ENCODE data around the gene ZSCAN31. TPM values are rescaled to one million over a fixed set of nuclear protein-coding genes. Genes with fewer than 3 reads are reported as not detected.

Gene ZSCAN31
- total RNA-seq, 4 donors from 2014 or later: 5.6 to 9.2 (median 8.2) TPM

DNA sequence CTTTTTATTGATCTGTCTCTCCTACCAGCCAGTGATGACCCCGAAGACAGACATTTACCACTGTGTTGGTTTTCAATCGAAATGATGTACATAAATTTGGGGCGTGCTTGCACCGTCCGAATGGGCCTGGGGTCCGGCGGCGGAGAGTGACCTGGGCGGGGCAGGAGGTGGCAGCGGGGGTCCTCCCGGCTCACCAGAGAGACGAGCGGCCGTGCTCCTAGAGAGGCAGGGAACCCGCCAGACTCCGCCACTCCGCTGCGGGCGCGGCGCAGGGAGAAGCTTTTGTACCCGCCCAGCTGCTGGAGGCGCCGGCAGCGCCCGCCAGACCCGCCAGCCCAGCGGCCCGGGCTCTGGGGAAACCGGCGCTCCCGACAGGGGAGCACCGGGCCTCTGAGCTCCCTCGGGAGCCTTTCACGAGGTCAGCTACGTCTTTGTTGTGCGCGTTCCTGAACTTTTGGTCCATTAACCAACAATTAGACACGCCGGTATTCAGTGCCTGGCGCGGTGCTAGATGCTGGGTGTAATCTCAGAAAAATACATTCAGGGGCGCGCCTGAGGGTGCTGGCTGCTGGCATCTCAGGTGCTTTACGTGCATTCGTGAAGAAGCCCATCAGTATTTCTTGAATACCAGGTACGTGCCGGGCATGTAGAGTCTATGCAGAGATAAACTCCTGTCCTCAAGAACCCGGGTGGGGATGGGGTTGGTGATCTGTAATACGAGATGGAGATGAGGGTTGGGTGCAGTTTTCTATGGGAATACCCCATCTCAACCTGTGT lies 54.5 kb downstream of the ZSCAN31 start, which contains the start of gene PGBD1:
Gene PGBD1 (plus strand): TSS at position 285 of the 777 bp plus-strand sequence. CDS start 2,242 bp downstream, outside the sequence.
- H3K36me3 ChIP-seq: peaks cover 0 to 10% (median 0%) of the 10 kb centered on the region in 3 donors
- peak within 1 kb of the TSS; percentile 43 to 70 (median 54) for H3K4me3 ChIP-seq
- DNase-seq: peak; percentile 35 to 72 (median 69)
- H3K4me1 ChIP-seq: peaks cover 0 to 11% (median 4%) of the 10 kb centered on the region in 4 donors
- no peak for TF ChIP-seq POLR2A (IDR thresholded peaks at IDR 0.05)
- TF ChIP-seq, protein P1, sequence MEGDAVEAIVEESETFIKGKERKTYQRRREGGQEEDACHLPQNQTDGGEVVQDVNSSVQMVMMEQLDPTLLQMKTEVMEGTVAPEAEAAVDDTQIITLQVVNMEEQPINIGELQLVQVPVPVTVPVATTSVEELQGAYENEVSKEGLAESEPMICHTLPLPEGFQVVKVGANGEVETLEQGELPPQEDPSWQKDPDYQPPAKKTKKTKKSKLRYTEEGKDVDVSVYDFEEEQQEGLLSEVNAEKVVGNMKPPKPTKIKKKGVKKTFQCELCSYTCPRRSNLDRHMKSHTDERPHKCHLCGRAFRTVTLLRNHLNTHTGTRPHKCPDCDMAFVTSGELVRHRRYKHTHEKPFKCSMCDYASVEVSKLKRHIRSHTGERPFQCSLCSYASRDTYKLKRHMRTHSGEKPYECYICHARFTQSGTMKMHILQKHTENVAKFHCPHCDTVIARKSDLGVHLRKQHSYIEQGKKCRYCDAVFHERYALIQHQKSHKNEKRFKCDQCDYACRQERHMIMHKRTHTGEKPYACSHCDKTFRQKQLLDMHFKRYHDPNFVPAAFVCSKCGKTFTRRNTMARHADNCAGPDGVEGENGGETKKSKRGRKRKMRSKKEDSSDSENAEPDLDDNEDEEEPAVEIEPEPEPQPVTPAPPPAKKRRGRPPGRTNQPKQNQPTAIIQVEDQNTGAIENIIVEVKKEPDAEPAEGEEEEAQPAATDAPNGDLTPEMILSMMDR (IDR thresholded peaks at IDR 0.05): no peak
- no peaks in the 10 kb centered on the region for H3K9me3 ChIP-seq
- peak within 1 kb of the TSS in 2 of 4 donors; percentile 27 to 36 for H3K27ac ChIP-seq
- no peaks in the 10 kb centered on the region for H3K27me3 ChIP-seq

DNA sequence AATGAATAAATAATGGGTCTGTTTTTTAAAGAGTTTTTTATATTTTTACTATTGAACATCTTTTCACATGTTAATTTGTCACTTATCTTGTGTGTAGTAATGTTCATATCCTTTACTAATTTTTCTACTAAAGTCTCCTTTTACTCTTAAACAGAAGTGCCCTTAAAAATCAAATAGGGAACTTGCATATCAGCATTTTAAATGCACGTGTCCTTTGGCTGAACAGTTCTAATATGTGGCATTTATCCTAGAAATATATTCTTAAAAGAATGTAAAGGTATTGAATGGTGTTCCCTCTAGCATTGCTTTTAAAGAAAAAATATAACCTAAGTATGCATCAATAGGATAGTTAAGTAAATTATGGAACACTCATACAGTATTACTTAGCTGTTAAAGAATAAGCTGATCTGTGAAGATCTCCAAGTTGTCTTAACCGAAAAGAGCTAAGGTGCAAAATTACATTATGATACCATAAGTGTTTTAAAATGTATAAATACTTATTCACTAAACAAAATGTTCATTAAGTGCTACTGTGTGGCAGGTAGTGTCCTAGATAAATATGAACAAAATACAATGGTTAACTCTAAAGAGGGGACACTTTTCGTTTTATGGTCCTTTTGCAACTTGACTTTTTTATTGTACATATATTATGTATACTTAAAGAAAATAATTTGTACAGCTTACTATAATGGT lies 55.2 kb downstream of the ZSCAN31 start:
- TF ChIP-seq POLR2A (IDR thresholded peaks at IDR 0.05): no peak
- TF ChIP-seq, protein P1 (IDR thresholded peaks at IDR 0.05): no peak
- peak overlapping the region in 3 of 4 donors; percentile 43 to 70 (median 56) for H3K4me3 ChIP-seq
- H3K4me1 ChIP-seq: peaks cover 0 to 11% (median 4%) of the 10 kb centered on the region in 4 donors
- peaks cover 0 to 12% (median 0%) of the 10 kb centered on the region in 3 donors for H3K36me3 ChIP-seq
- H3K9me3 ChIP-seq: no peaks in the 10 kb centered on the region
- DNase-seq: no peak
- no peak overlapping the region for H3K27ac ChIP-seq
- no peaks in the 10 kb centered on the region for H3K27me3 ChIP-seq

DNA sequence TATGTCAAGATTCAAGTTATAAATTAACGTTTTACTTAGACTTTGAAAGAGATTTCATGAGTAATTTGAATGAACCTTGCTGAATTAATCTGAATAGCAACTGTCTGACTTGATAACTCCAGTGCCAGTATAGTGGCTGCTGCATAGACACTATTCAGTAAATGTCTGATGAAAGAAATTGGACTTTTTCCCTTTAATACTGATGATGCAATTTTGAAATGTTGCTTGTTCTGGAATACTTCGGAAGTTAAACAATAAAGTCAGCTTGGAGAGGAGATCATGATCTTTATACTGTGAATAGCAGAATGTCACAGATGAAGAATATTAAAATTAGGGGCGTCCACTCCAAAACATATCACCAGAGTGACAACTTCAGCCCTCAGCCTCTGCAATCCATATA lies 58.2 kb downstream of the ZSCAN31 start:
- TF ChIP-seq POLR2A (IDR thresholded peaks at IDR 0.05): no peak
- TF ChIP-seq, protein P1 (IDR thresholded peaks at IDR 0.05): no peak
- Histone ChIP-seq H3K9me3 (no peaks in the 10 kb centered on the region), H3K27ac (no peak overlapping the region), H3K36me3 (peaks cover 0 to 39% (median 0%) of the 10 kb centered on the region in 3 donors), H3K4me3 (no peak overlapping the region), H3K4me1 (peaks cover 0 to 11% (median 4%) of the 10 kb centered on the region in 4 donors), H3K27me3 (no peaks in the 10 kb centered on the region)
- no peak for DNase-seq

DNA sequence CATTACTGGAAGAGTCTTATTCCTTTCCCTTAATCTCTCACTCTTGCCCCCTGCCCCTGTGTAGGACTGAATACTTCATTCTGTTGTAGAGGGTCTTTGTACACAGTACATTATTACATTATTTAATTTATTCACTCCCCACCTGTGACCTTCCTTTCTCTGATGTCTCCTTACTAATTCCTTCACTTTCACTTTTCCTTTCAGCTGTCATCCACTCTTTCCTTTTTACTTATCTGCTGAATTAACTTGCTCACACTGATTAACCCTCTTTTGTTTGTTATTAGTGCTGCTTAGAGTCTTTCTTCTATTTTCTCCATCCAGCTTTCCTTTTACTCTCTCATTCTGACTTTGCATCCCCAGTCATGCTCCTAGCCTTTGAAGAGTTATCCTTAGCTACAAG lies 61.1 kb downstream of the ZSCAN31 start:
- H3K27me3 ChIP-seq: no peaks in the 10 kb centered on the region
- no peak for DNase-seq

More for the DNA sequence above, 61.1 kb downstream of the ZSCAN31 start:
- Histone ChIP-seq H3K4me1 (no peaks in the 10 kb centered on the region), H3K27ac (no peak overlapping the region), H3K36me3 (peaks cover 0 to 50% (median 0%) of the 10 kb centered on the region in 3 donors), H3K9me3 (no peaks in the 10 kb centered on the region), H3K4me3 (no peak overlapping the region)
- no peak for TF ChIP-seq POLR2A (IDR thresholded peaks at IDR 0.05)
- TF ChIP-seq, protein P1 (IDR thresholded peaks at IDR 0.05): no peak

Small RNA genes within 50 kb of the gene (small RNA-seq; reads per million reads assigned to genes)
- gene AL021997.1 (0 reads per million in 2 donors), gene AL021997.2 (0 reads per million in 2 donors)

Other genes with a start within 250 kb of the ZSCAN31 start
- gene ZSCAN16, start 211.5 kb downstream of the ZSCAN31 start, total RNA-seq: 10 to 100 TPM in 2 of 4 donors, 1 to 10 TPM in 2; 7.0 to 22.3 (median 12.6) TPM
- 10 to 100 TPM in 3 of 4 donors, 1 to 10 TPM in 1; 5.6 to 26.4 (median 15.5) TPM for gene ZKSCAN8, start 194.3 kb downstream of the ZSCAN31 start, total RNA-seq
- gene ZSCAN9, start 110.9 kb downstream of the ZSCAN31 start, total RNA-seq: 10 to 100 TPM; 11.9 to 28.9 (median 22.7) TPM
- gene ZKSCAN4, start 83.9 kb downstream of the ZSCAN31 start, total RNA-seq: 1 to 10 TPM; 4.4 to 9.6 (median 5.9) TPM
- gene NKAPL, start 76.9 kb downstream of the ZSCAN31 start, total RNA-seq: not detected
- 10 to 100 TPM; 19.1 to 34.7 (median 20.2) TPM for gene ZSCAN26, start 69.0 kb downstream of the ZSCAN31 start, total RNA-seq
- gene PGBD1, start 54.6 kb downstream of the ZSCAN31 start, total RNA-seq: 1 to 10 TPM in 2 of 4 donors, under 1 TPM in 2; 0.88 to 3.8 (median 1.7) TPM
- gene ZKSCAN3, start 13.8 kb upstream of the ZSCAN31 start, total RNA-seq: 1 to 10 TPM; 2.5 to 7.0 (median 4.6) TPM
- 10 to 100 TPM in 1 of 4 donors, 1 to 10 TPM in 3; 4.0 to 19.8 (median 7.5) TPM for gene ZSCAN12, start 63.6 kb upstream of the ZSCAN31 start, total RNA-seq
- 10 to 100 TPM in 1 of 4 donors, 1 to 10 TPM in 1, under 1 TPM in 1, not detected in 1; 0.57 to 46.2 (median 1.6) TPM for gene ZSCAN23, start 107.3 kb upstream of the ZSCAN31 start, total RNA-seq
- gene GPX6, start 179.6 kb upstream of the ZSCAN31 start, total RNA-seq: not detected
- gene GPX5, start 189.7 kb upstream of the ZSCAN31 start, total RNA-seq: not detected